Naive B cell (primary cell): Measurements from ENCODE around the gene ZNF563. TPM values are rescaled to one million over a fixed set of nuclear protein-coding genes. Genes with fewer than 3 reads are reported as not detected.
A peak's percentile ranks its signal among the peaks of the same experiment; 100 is the strongest.
"Not testable (repeated sequence)": the region's sequence is repeated elsewhere in the genome, so short reads cannot be mapped to it uniquely, and the experiment has no call there.

Experiments used
- ATAC-seq, 2 donors: fragments of 150-1000 bp; cut with Tn5 transposase; 2 replicates each; pipeline ENCODE4 v1.10.0; 2021; ENCODE audit warnings: low read depth in 2 of 2, mild to moderate bottlenecking in 2 of 2, moderate library complexity in 2 of 2
- DNase-seq: peaks from one replicate; pipeline ENCODE4 v3.0.0; 2022
- H3K27ac Mint-ChIP-seq, 6 donors: one replicate each; pipeline ENCODE4 v1.8.0; 2020 to 2022; ENCODE audit warnings: mild to moderate bottlenecking in 6 of 6, mixed read lengths in 6 of 6, moderate library complexity in 5 of 6, inconsistent platforms in 2 of 6
- H3K27me3 Mint-ChIP-seq, 3 donors: one replicate each; pipeline ENCODE4 v1.8.0; 2021 to 2022; ENCODE audit warnings: mixed read lengths in 3 of 3, mild to moderate bottlenecking in 1 of 3
- H3K36me3 Mint-ChIP-seq, 2 donors: one replicate each; pipeline ENCODE4 v1.8.0; 2020 to 2022; ENCODE audit warnings: mixed read lengths in 2 of 2, inconsistent platforms in 1 of 2, mild to moderate bottlenecking in 1 of 2
- H3K4me1 Mint-ChIP-seq, 3 donors: one replicate each; pipeline ENCODE4 v1.8.0; 2020 to 2022; ENCODE audit warnings: mixed read lengths in 3 of 3, inconsistent platforms in 1 of 3, mild to moderate bottlenecking in 1 of 3, moderate library complexity in 1 of 3
- H3K4me3 Mint-ChIP-seq, 8 donors: one replicate each; pipeline ENCODE4 v1.8.0; 2020 to 2022; ENCODE audit warnings: mild to moderate bottlenecking in 8 of 8, mixed read lengths in 8 of 8, moderate library complexity in 8 of 8, inconsistent platforms in 2 of 8
- H3K9me3 Mint-ChIP-seq, 7 donors: one replicate each; pipeline ENCODE4 v1.8.0; 2020 to 2022; ENCODE audit warnings: mixed read lengths in 7 of 7, mild to moderate bottlenecking in 5 of 7, inconsistent platforms in 2 of 7, moderate library complexity in 1 of 7
- polyA plus RNA-seq, 6 donors: library from polyadenylated mRNA; unstranded; fragments of 300-500 nt; fragmentation: Illumina TruSeq; gene quantifications; one replicate each; pipeline ENCODE4 v1.2.3, GENCODE V29; 2021; ENCODE audit warnings: low read depth in 6 of 6

The ZNF563 gene
- polyA plus RNA-seq, 6 donors from 2014 or later = 2.6 to 6.0 (median 3.9) TPM

DNA sequence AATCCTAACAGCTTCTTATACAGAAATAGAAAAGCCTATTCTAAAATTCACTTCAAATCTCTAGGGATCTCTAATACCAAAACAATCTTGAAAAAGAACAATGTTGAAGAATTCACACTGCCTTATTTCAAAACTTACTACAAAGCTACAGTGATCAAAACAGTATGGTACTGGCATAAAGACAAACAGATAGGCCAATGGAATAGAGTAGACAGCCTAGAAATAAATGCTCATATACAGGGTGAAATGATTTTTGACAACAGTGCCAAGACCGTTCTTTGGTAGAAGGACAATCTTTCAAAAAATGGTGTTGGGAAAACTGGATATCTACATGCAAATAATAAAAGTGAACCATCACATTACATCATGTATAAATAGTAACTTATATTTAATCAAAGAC, 11.8 kb upstream of the ZNF563 start:
- DNase-seq (no peak), ATAC-seq (no peak)
- Mint-ChIP-seq H3K9me3 (peaks cover under 1 to 20% (median 13%) of the 10 kb centered on the region in 7 donors), H3K4me3 (no peak overlapping the region), H3K4me1 (peaks cover 0 to 5% (median 0%) of the 10 kb centered on the region in 3 donors), H3K36me3 (peaks cover 6 to 8% of the 10 kb centered on the region in 2 donors), H3K27me3 (no peaks in the 10 kb centered on the region), H3K27ac (no peak overlapping the region)

DNA sequence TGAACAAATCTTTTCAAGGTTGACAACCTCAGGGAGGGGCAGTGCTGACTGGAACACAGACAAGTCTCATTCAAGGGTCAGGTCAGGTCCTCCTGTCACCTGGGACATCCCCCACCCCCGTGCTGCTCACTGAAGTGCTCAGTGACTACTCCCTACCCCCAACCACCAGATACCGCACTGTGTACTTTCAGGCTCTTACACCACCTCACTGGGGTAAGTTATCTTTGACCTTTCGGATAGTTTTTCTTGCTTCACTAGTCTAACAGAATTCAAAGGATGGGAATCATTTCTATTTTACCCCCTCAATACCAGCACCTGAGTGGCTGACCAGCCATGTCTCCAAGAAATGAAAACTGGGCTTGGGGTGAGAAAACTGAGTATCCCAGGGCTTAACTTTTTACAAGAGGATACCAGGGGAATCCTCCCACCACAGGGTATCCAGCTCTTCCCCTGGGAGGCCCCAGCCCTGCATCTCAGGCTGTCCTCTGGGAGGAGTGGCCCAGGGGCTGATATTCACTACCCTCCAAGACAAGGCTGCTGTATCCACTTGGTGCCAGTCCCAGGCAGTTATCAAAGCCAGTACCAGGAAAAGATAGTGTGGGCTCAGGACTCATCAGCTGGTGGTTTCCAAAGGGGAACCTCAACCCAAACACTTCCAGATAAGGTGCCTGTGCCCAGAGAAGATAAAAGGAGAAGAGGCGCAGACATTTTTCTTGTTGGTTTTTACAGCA, 2.1 kb downstream of the ZNF563 start:
- H3K27ac Mint-ChIP-seq = peak overlapping the region; percentile 82 to 99 (median 95)
- peaks cover 32 to 44% (median 42%) of the 10 kb centered on the region in 3 donors for H3K4me1 Mint-ChIP-seq
- ATAC-seq (peak; percentile 64 to 65), DNase-seq (peak; percentile 71)
- H3K4me3 Mint-ChIP-seq = peak overlapping the region; percentile 83 to 100 (median 99)
- no peaks in the 10 kb centered on the region for H3K9me3 Mint-ChIP-seq
- no peaks in the 10 kb centered on the region for H3K27me3 Mint-ChIP-seq
- H3K36me3 Mint-ChIP-seq = no peaks in the 10 kb centered on the region

DNA sequence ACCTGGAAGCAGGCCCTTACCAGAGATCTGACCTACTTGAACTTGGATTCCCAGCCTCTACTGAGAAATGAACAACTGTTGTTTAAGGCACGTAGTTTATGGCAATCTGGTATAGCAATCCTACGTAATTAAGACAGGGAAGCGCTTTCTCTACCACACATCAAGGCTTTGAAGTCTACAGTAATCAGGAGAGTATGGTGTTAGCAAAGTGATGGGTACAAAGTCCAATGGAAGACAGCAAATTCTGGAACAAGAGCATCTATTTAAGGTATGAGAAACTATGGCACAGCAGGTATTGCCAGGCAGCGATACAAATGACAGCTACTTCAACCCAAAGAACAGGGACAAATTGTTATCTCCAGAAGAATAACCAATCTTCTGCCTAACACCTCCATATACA, 3.1 kb downstream of the ZNF563 start:
- peak overlapping the region in 3 of 8 donors; percentile 26 to 100 (median 99) for H3K4me3 Mint-ChIP-seq
- H3K27me3 Mint-ChIP-seq = no peaks in the 10 kb centered on the region
- peak overlapping the region; percentile 53 to 99 (median 84) for H3K27ac Mint-ChIP-seq
- H3K36me3 Mint-ChIP-seq = no peaks in the 10 kb centered on the region
- DNase-seq (no peak), ATAC-seq (no peak)
- peaks cover 32 to 52% (median 43%) of the 10 kb centered on the region in 3 donors for H3K4me1 Mint-ChIP-seq
- H3K9me3 Mint-ChIP-seq = no peaks in the 10 kb centered on the region

DNA sequence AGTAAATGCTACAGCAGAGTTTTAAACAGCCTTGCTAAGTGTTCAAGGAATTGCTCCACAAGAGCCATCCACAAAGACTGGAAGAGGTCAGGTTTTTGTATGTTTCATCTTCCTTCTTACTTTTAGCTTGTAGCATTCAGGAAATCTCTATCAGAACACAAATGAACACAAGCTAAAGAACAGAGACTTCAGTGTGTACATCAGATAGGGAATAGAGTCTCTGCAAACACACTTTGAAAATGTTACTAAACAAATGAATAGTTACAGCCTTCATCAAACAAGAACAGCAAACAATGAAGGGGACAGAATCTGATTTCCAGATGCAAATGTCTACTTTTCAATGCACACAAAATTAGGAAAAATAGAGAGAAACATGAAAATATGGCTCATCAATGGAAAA, 7.7 kb downstream of the ZNF563 start:
- DNase-seq (no peak), ATAC-seq (no peak)
- H3K4me1 Mint-ChIP-seq = peaks cover 5 to 19% (median 16%) of the 10 kb centered on the region in 3 donors
- no peaks in the 10 kb centered on the region for H3K27me3 Mint-ChIP-seq
- H3K9me3 Mint-ChIP-seq = peaks cover 0 to 4% (median 0%) of the 10 kb centered on the region in 7 donors
- H3K36me3 Mint-ChIP-seq = peaks cover 8 to 10% of the 10 kb centered on the region in 2 donors
- no peak overlapping the region for H3K4me3 Mint-ChIP-seq
- H3K27ac Mint-ChIP-seq = no peak overlapping the region

DNA sequence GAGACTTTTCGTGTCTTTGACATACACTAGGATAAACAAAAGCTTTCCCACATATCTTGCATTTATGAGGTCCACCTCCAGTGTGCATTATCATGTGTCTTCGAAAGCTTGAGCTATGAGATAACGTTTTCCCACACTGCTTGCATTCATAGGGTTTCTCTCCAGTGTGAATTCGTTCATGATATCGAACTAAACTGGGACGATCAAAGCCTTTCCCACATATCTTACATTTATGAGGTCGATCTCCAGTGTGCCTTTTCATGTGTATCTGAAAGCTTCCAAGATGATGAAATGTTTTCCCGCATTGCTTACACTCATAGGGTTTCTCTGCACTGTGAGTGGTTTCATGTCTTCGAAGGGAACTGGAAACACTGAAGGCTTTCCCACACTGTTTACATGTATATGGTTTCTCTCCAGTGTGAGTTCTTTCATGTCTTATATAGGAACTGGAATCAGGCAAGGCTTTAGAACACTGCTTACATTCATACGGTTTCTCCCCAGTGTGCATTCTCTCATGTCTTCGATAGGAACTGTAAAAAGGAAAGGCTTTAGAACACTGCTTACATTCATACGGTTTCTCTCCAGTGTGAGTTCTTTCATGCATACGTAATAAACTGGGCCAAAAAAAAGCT, 14.5 kb downstream of the ZNF563 start:
- H3K9me3 Mint-ChIP-seq = peaks cover 0 to 19% (median 11%) of the 10 kb centered on the region in 7 donors
- no peaks in the 10 kb centered on the region for H3K27me3 Mint-ChIP-seq
- peaks cover 34 to 35% of the 10 kb centered on the region in 2 donors for H3K36me3 Mint-ChIP-seq
- DNase-seq = no peak
- no peak overlapping the region for H3K4me3 Mint-ChIP-seq
- H3K27ac Mint-ChIP-seq = no peak overlapping the region
- no peak for ATAC-seq
- peaks cover 0 to 6% (median 3%) of the 10 kb centered on the region in 3 donors for H3K4me1 Mint-ChIP-seq

DNA sequence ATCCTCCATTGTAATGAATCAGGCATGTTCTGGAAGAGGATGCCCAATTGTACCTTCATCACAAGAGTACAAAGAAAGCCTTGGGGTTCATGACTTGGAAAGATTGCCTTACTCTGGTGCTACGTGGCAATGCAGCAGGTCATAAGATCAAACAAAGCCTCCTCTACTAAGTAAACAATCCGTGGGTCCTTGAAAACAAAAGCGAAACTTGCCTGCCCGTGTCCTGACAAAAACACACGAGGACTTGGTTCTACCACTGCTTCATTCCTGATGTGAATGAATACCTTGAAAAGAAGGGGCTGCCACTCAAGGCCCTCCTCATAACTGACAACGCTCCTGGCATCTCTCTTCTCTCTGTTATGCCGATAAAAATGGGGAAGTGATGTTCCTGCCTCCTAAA, 18.9 kb downstream of the ZNF563 start:
- peak overlapping the region in 1 of 8 donors; percentile 21 for H3K4me3 Mint-ChIP-seq
- no peak overlapping the region for H3K27ac Mint-ChIP-seq
- peaks cover 21 to 24% of the 10 kb centered on the region in 2 donors for H3K36me3 Mint-ChIP-seq
- peaks cover 0 to 6% (median 3%) of the 10 kb centered on the region in 3 donors for H3K4me1 Mint-ChIP-seq
- no peaks in the 10 kb centered on the region for H3K27me3 Mint-ChIP-seq
- no peak for DNase-seq
- no peak for ATAC-seq
- H3K9me3 Mint-ChIP-seq = peaks cover 0 to 14% (median 7%) of the 10 kb centered on the region in 7 donors

DNA sequence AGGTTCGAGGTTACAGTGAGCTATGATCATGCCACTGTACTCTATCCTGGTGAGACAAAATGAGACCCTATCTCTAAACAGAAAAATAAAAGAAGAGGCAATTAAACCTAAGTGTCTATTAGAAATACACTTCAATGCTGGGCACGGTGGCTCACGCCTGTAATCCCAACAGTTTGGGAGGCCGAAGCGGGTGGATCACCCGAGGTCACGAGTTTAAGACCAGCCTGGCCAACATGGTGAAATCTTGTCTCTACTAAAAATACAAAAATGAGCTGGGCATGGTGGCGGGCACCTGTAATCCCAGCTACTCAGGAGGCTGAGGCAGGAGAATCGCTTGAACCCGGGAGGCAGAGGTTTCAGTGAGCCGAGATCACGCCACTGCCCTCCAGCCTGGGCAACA, 24.5 kb downstream of the ZNF563 start:
- H3K4me3 Mint-ChIP-seq, H3K9me3 Mint-ChIP-seq, H3K36me3 Mint-ChIP-seq, H3K27me3 Mint-ChIP-seq, H3K4me1 Mint-ChIP-seq, ATAC-seq, DNase-seq: not testable (repeated sequence)
- peak overlapping the region in 2 of 6 donors; percentile 9 to 29 for H3K27ac Mint-ChIP-seq

DNA sequence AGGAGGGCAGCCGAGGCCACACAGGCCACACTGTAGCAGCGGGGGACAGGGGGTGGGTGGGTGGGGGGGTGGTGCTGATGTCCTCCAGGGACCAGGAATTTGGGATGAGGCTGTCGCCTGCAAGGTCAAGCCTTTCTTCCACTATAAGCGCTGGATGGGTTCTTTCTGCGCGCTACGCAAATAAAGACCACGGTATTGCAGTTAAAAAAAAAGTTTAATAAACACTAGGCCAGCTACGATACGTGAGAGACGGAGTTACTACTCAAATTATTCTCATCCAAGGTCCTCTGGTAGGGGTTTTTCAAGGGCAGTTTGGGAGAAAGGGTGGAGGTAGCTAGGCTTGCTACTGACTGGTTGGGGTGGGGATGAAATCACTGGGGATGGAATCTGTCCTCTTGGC, 38.2 kb downstream of the ZNF563 start:
- no peaks in the 10 kb centered on the region for H3K27me3 Mint-ChIP-seq
- H3K9me3 Mint-ChIP-seq = peaks cover 0 to 2% (median 0%) of the 10 kb centered on the region in 7 donors
- peak overlapping the region; percentile 91 to 100 (median 98) for H3K4me3 Mint-ChIP-seq
- H3K4me1 Mint-ChIP-seq = peaks cover 17 to 41% (median 26%) of the 10 kb centered on the region in 3 donors
- peaks cover 0 to 8% of the 10 kb centered on the region in 2 donors for H3K36me3 Mint-ChIP-seq
- DNase-seq (no peak), ATAC-seq (peak in 1 of 2 donors; percentile 2)
- peak overlapping the region in 5 of 6 donors; percentile 90 to 98 (median 97) for H3K27ac Mint-ChIP-seq

DNA sequence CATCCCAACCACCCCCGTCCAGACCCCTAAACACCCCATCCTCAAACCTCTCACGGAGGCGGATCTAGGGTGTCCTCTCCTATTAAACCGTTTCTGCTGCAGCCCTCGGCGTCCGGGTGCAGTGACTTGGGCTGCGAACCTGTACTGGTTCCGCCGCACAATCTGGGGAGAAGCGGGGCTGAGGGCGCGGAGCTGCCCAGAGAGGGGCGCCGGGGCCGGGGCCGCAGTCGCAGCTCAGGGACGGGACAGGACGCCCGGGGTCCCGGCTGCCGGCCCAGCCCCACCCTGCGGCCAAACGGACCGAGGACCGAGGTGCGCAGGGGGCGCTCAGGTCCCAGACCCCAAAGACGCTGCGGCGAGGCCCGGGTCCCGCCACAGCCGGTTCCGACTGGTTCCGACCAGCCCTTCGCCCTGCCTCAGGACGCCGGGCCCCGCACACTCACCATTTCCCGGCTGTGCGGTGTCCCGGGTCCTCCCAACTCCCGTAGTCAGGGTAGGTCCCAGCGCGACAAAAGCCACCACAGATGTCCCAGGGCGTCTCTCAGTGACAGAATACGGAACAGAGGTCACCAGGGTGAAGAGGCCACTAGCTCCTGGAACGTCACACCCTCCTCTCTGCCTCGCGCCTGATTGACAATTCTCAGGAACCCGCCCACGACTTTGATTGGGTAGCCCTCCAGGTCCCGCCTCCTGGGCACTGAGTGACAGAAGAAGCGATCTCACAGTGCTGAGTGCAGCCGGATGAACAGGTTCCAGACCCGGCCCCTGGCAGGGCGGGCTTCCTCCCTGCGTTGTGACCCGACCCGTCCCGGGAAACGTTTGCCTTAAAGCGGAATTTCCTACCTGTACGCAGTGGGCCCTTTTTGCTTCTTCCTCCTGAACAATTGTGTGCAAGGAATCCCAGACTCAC, 38.9 kb downstream of the ZNF563 start, which contains the start of gene ZNF44:
TSS of gene ZNF44 (minus strand) at position 635 of the 910 bp plus-strand sequence. CDS start at position 446, 189 bp downstream.
- ATAC-seq (peak; percentile 94 to 96), DNase-seq (peak; percentile 95)
- Mint-ChIP-seq H3K4me3 (peak within 1 kb of the TSS; percentile 91 to 100 (median 99)), H3K4me1 (peaks cover 21 to 45% (median 26%) of the 10 kb centered on the region in 3 donors), H3K9me3 (peaks cover 0 to 2% (median 0%) of the 10 kb centered on the region in 7 donors), H3K27ac (peak within 1 kb of the TSS; percentile 90 to 98 (median 97)), H3K27me3 (no peaks in the 10 kb centered on the region), H3K36me3 (peaks cover 0 to 8% of the 10 kb centered on the region in 2 donors)

DNA sequence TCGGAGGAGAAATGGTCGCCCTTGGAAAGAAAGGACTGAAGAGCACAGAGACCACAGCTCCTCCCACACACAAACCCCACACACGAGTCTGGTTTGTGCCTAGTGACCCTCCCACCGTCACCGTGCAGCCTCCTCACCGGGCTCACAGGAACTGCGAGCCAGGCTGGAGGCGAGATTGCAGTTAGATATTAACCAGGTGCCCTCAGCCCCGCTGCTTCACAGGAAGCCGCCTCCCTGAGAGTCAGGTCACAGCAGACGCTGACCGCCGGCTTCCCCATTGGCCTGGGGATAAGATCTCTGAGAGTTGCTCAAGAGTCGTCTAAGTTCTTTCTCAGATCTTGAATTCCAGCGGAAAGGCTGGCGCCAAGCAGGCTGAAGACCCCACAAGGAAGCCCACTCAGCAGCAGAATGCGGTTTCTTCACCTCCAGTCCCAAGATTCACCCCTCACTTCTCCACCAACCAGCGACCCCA, 39.6 kb downstream of the ZNF563 start:
- Mint-ChIP-seq H3K4me1 (peaks cover 28 to 52% (median 32%) of the 10 kb centered on the region in 3 donors), H3K27ac (peak overlapping the region; percentile 84 to 98 (median 95)), H3K27me3 (no peaks in the 10 kb centered on the region), H3K4me3 (peak overlapping the region; percentile 91 to 100 (median 99)), H3K9me3 (peaks cover 0 to under 1% (median 0%) of the 10 kb centered on the region in 7 donors), H3K36me3 (peaks cover 0 to 8% of the 10 kb centered on the region in 2 donors)
- ATAC-seq (peak; percentile 13 to 25), DNase-seq (peak; percentile 45)

DNA sequence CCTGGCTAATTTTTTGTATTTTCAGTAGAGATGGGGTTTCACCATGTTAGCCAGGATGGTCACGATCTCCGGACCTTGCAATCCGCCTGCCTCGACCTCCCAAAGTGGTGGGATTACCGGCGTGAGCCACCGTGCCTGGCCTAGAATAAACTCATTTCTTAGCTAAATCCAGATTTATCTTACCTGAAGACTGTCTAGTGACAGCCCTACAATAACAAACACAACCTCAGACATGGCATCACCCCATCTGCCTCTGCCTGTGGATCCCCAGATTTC, 43.7 kb downstream of the ZNF563 start:
- DNase-seq = no peak
- Mint-ChIP-seq H3K9me3 (no peaks in the 10 kb centered on the region), H3K4me1 (peaks cover 27 to 64% (median 38%) of the 10 kb centered on the region in 3 donors), H3K27me3 (no peaks in the 10 kb centered on the region), H3K27ac (peak overlapping the region in 2 of 6 donors; percentile 40 to 76), H3K36me3 (peaks cover 4 to 5% of the 10 kb centered on the region in 2 donors), H3K4me3 (peak overlapping the region in 2 of 8 donors; percentile 21 to 22)
- ATAC-seq = no peak

DNA sequence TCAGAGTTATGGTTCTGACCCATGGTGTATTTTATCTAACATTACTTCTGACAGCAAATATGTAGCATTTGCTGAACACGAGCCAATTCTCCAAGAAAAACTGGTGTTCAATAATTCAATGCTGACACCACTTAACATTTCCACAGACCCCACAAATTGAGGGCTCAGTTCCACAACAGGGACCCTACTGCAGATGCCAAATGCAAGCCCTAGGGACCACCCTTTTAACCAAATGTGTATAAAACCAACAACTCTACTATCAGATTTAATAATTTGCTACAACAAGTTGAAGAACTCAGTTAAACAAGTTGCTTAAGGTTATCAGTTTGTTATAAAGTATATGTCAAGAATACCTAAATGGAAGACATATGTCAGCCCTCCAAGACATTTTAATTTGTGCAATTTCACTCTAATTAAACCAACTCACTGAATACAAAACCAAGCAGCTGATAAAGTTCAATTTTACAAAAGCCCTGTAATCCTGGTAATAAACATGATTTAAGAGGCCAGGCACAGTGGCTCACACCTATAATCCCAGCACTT, 45.4 kb downstream of the ZNF563 start:
- peaks cover 12 to 55% (median 25%) of the 10 kb centered on the region in 3 donors for H3K4me1 Mint-ChIP-seq
- peak overlapping the region in 2 of 6 donors; percentile 8 to 84 for H3K27ac Mint-ChIP-seq
- peaks cover 0 to 5% of the 10 kb centered on the region in 2 donors for H3K36me3 Mint-ChIP-seq
- no peak for ATAC-seq
- H3K9me3 Mint-ChIP-seq = no peaks in the 10 kb centered on the region
- H3K4me3 Mint-ChIP-seq = no peak overlapping the region
- no peak for DNase-seq
- H3K27me3 Mint-ChIP-seq = no peaks in the 10 kb centered on the region
